SH-SY5Y (cell line): ENCODE data around the gene TFCP2.

Experiments
- GATA2 ChIP-seq: IDR thresholded peaks from 2 replicates; pipeline ENCODE4 v1.6.1; 2011; ENCODE audit warnings: mild to moderate bottlenecking, low read depth, low read length
- GATA3 ChIP-seq: IDR thresholded peaks from 2 replicates; pipeline ENCODE4 v1.6.1; 2011; ENCODE audit warnings: low read depth, mild to moderate bottlenecking, low read length, moderate library complexity

TFCP2 gene

DNA sequence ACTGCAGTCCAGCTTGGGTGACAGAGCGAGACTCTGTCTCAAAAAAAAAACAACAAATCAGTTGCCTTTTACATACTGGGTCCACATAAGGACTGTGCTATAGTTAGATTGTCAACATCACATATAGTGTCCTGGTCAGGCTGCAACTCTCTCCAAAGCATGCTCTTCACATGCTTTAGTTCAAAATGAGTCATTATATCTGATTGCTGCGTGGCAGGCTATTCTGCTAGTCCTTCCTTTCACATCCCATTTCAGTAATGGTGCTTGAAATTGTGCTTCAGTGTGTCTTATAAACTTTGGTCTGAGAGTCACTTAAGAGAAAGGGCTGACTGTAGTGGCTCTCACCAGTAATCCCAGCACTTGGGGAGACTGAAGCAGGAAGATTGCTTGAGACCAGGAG is 117.9 kb downstream of the TFCP2 start:
- TF ChIP-seq GATA2, result no peak
- no peak for TF ChIP-seq GATA3

DNA sequence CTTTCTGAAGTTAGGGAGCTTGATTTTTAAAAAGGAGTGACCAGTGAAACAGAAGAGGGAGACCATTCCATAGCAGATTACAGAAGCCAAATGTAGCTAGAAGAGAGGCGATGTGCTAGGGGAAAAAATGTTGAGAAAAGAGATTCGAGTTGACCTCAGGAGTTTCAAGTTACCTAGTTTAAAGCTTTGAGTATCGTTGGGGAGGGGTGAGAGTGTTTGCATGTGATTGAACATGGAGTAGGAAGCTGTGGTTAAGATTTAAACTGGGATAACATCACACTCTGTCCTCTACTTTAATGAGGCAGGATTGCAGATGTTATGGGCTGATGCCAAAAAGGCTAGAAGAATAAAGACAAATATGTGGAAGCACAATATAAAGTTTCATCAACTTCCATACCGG is 121.1 kb downstream of the TFCP2 start:
- TF ChIP-seq GATA2, result no peak
- no peak for TF ChIP-seq GATA3

DNA sequence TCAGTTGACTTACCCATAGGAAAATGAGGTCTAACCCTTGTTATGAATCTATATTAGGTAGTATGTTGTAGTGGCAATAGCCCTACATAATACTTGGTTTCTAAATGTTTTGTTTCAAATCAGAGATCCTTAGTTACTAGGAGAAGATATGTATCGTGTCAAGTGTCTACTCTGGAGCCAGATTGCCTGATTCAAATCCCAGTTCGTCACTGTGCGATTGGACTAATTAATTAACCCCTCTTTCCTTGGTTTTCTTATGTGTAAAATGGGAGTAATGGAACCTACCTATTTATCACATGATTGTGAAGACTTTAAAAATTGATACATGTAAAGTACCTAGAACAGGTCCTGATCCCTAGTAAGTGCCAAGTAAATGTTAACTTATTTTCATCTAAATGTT is 123.4 kb downstream of the TFCP2 start:
- TF ChIP-seq GATA3 (no peak), GATA2 (no peak)

GRCh38 chr12:51048661-51049251 is 124.2 kb downstream of the TFCP2 start:
- no peak for TF ChIP-seq GATA3

- TF ChIP-seq GATA2, result no peak
- no peak for TF ChIP-seq GATA3
Measured at GRCh38 chr12:51047655-51048540, 125.0 kb downstream of the TFCP2 start, which contains the start of gene LETMD1. LETMD1 (plus strand) TSS chr12:51048327; CDS start chr12:51048357, 30 bp downstream.
